ENCODE data around the gene MED13L.

- TF ChIP-seq CTCF (IDR thresholded peaks at IDR 0.05) (no peak), TAF1 (IDR thresholded peaks at IDR 0.05; ENCODE audit: borderline replicate concordance, low read depth, low read length) (no peak), MEF2A (IDR thresholded peaks at IDR 0.05; ENCODE audit: borderline replicate concordance, low read depth) (no peak), EZH2phosphoT487 (IDR thresholded peaks at IDR 0.05; ENCODE audit: borderline replicate concordance, low read depth) (no peak), FOXM1 (IDR thresholded peaks at IDR 0.05; ENCODE audit: low read depth) (no peak)
Measured at GRCh38 chr12:115966376-115966775, 311.1 kb downstream of the MED13L start.

All from SK-N-SH (cell line).